ENCODE measurements around the gene TMTC4.

TMTC4 gene

DNA sequence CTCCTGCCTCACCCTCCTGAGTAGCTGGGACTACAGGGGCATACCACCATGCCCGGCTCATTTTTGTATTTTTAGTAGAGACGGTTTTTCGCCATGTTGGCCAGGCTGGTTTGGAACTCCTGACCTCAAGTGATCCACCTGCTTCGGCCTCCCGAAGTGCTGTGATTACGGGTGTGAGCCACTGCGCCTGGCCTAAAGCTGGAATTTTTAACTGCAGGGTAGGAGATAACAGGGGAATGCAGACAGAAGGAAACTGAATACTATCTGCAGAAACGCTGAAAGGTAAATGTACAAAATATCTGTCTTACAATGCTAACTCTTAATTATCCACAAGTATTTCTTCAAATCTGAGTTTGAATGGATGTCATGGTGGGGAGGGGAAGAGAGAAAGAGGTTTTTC is 13.8 kb downstream of the TMTC4 start:
- TF ChIP-seq, protein P1, sequence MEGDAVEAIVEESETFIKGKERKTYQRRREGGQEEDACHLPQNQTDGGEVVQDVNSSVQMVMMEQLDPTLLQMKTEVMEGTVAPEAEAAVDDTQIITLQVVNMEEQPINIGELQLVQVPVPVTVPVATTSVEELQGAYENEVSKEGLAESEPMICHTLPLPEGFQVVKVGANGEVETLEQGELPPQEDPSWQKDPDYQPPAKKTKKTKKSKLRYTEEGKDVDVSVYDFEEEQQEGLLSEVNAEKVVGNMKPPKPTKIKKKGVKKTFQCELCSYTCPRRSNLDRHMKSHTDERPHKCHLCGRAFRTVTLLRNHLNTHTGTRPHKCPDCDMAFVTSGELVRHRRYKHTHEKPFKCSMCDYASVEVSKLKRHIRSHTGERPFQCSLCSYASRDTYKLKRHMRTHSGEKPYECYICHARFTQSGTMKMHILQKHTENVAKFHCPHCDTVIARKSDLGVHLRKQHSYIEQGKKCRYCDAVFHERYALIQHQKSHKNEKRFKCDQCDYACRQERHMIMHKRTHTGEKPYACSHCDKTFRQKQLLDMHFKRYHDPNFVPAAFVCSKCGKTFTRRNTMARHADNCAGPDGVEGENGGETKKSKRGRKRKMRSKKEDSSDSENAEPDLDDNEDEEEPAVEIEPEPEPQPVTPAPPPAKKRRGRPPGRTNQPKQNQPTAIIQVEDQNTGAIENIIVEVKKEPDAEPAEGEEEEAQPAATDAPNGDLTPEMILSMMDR (IDR thresholded peaks at IDR 0.05; ENCODE audit: control extremely low read depth, extremely low read depth, low read depth, missing control alignments): no peak
- ChIA-PET POLR2A (no interaction called here), CTCF (interaction anchor here (0.9 to 2.4 kb wide), 4 partner anchors 9 to 21 kb away, joined by 3 to 10 read pairs (median 4); partner anchors contain the start of gene TMTC4)
- DNase-seq (ENCODE audit: extremely low spot score): no peak

DNA sequence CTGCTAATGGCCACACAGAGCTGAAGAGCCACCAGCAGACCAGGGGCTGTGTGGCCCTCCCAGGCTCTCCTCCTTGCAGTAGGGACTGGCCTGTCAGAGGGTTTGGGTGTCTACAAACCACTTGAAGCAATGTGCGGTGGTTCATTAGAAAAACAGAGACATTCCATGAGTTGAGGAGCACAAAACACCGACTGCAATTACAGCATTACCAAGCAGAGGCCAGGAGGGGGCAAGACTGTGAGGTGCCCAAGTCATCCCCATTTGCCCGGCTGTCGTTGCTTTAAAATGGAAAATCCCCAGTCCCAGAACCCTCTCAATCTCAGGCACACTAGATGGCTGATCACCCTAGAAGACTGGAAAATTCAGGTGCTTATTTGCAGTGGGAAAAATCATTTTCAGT is 15.0 kb downstream of the TMTC4 start:
- CTCF ChIA-PET: interaction anchor here (2.4 kb wide), 1 partner anchor 15 kb away, joined by 10 read pairs; the partner anchor contains the start of gene TMTC4
- POLR2A ChIA-PET: no interaction called here
- TF ChIP-seq, protein P1 (IDR thresholded peaks at IDR 0.05; ENCODE audit: control extremely low read depth, extremely low read depth, low read depth, missing control alignments): no peak
- no peak for DNase-seq (ENCODE audit: extremely low spot score)

DNA sequence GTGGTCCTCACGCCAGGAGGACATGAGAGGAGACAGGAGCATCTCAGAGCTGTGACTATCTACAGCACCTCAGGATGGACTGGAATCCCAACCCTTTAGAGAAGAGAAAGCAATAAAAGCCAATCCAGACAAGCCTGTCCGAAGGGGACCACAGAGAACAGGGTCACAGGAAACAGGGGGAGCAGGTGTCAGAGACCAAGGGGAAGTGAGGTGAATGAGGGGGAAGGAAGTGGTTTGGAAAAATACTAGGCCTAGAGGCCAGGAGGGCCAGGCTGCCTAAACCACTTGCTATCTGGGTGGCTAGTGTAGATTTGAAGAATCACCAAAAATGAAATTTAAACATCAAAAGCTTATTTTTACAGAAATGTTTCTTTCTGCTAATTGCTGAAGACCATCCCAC is 16.2 kb downstream of the TMTC4 start:
- TF ChIP-seq, protein P1 (IDR thresholded peaks at IDR 0.05; ENCODE audit: control extremely low read depth, extremely low read depth, low read depth, missing control alignments): no peak
- POLR2A ChIA-PET: no interaction called here
- DNase-seq (ENCODE audit: extremely low spot score): no peak
- CTCF ChIA-PET: interaction anchor here (0.9 to 2.4 kb wide), 2 partner anchors 9 to 16 kb away, joined by 4 to 9 read pairs; partner anchors contain the start of gene TMTC4

DNA sequence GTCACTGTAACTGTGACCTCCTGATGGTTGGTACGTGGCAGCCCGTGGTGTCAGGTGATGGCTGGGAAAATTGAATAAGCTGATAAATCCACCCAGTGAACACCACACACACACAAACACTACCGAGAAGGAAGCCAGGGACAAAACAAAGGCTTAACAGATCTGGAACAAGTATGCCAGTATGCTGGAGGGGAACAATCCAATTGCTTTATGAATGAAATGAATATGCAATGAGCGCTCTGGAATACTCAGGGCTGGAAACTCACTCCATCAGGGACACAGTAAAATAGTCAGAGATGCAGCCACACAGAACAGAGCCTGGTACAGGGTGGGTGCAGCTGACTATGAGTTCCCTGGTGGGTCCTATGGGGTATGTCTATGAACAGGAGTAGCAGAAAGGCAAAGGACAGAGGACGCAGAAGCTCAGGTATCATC is 16.7 kb downstream of the TMTC4 start:
- no peak for DNase-seq (ENCODE audit: extremely low spot score)
- ChIA-PET CTCF (interaction anchor here (0.9 to 2.4 kb wide), 2 partner anchors 9 to 17 kb away, joined by 4 to 9 read pairs; partner anchors contain the start of gene TMTC4), POLR2A (no interaction called here)
- TF ChIP-seq, protein P1 (IDR thresholded peaks at IDR 0.05; ENCODE audit: control extremely low read depth, extremely low read depth, low read depth, missing control alignments): no peak

DNA sequence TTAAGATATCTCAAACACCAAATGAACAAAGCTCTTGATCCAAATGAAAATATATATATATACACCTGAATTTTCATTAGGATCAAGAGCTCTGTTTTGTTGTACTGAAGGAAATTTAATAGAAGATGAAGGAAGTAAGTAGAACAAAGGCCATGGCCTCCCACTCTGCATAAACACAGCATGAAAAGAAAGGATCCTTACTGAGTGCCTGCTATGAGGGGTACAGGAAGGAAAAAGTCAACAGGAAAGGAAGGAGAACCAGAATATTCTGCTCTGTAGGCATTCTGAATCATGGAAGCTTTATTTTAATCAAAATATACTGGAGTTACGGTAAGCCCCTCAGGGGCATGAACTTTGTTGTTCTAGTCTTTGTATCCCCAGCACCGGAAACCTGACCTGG is 22.1 kb downstream of the TMTC4 start:
- TF ChIP-seq, protein P1 (IDR thresholded peaks at IDR 0.05; ENCODE audit: control extremely low read depth, extremely low read depth, low read depth, missing control alignments): no peak
- CTCF ChIA-PET: interaction anchor here (1.2 to 1.9 kb wide), 3 partner anchors 8 to 26 kb away, joined by 4 to 6 read pairs (median 4); no protein-coding TSS in a partner anchor
- no peak for DNase-seq (ENCODE audit: extremely low spot score)
- POLR2A ChIA-PET: no interaction called here

DNA sequence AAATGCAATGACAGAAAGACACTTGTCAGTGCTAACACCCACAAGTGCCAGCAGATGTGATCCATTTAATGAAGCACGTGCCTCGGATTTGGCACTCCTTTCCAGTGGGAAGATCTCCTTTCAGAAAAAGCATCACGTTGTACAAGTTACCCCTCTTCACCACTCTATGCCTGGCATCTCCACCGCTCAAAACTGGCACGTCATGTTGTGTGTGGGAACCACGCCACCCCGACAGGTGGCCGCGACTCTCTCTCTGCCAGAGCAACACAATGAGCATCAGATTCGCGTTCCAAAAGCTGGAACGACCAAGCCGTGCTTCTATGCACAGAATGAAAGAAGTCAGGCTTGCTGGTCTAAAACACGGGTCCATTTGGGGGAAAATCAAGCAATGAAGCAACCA is 24.3 kb downstream of the TMTC4 start:
- no peak for DNase-seq (ENCODE audit: extremely low spot score)
- CTCF ChIA-PET: interaction anchor here (1.3 kb wide), 1 partner anchor 77 kb away, joined by 3 read pairs; no protein-coding TSS in a partner anchor
- TF ChIP-seq, protein P1 (IDR thresholded peaks at IDR 0.05; ENCODE audit: control extremely low read depth, extremely low read depth, low read depth, missing control alignments): no peak
- POLR2A ChIA-PET: no interaction called here

Measured in GM10248 (cell line).